Right forelimb (tissue), 1 donor: Measurements from ENCODE around the gene TTC23L.
"Not testable (repeated sequence)": the region's sequence is repeated elsewhere in the genome, so short reads cannot be mapped to it uniquely, and the experiment has no call there.

ENCODE experiments used
- DNase-seq: peaks from one replicate; pipeline ENCODE4 v3.0.0-alpha.2; 2018

Gene TTC23L, protein sequence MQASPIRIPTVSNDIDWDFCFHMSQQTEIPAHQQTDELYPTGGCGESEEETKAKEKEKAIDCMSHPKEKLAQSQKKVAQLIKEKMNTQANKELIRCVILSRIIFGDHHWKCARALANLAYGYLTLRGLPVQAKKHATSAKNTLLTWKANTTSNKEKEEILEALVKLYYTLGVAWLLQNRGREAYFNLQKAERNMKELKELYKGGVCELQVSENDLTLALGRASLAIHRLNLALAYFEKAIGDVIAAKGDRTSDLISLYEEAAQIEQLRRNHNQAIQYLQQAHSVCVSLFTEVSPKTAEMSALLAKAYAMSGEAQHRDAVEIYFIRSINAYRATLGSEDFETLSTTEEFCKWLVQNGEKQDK

DNA sequence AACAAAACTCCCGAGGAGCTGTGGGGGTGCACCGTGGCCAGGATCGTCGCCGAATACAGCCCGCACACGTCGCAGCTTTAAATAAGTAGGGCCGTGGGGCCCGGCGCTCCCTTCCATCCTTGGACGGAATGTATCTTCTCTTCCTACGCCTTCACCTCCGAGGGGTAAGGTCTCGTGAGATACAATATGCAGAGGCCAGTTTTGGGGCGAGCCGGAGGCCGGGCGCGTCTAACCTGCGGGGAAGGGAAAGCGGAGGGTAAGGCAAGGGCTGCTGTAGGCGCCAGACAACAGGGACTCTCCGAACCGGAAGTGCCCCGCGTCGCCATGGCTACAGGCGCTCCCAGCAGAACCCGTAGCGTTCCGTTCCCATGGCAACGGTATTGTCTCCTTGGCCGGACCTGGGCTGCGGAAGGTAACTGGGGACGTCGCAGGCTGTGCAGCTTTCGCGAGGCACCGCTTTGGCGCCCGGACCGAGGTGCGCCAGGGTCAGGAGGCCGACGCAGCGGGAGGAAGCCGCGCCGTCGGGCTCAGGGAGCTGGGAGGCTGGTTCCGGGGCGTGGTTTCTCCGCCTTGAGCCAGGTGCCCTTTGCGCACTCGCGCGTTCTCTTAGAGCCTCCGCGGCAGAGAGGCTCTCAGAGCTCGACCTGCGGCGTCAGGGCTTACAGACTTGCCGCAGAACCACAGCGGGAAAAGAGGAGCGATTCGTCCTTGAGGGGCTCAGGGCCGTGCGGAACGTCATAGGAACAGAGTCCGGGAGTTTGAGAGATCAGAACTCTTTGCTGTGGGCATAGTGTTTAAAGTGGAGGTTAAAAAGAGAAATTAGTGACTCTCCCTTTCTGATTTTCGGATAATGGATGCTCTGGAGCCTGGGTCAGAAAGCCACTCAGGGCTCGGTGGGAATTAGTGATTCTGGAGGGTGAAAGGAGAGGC is at the start of gene TTC23L:
TTC23L (plus strand) TSS at position 380 of the 930 bp plus-strand sequence. CDS start 1,508 bp downstream, outside the sequence.
- peak; percentile 89 for DNase-seq

DNA sequence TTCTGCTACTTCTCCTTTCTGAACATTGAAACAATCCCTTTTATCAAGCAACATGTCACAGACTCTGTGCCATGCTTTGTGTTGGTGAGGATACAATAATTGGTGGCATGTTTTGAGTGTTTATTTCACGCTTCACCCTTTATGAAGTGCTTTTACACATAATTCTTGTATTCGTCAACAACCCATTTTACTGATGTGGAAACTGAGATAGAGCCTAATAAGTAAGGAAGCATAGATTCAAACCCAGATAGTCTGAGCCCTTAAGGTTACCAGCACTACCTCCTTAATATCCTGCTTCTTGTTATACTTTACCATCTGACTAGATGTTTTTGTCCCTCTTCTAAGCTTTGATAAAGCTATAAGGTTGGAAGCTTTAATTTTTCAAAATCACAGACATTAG is 49.3 kb upstream of the TTC23L start:
- no peak for DNase-seq

- DNase-seq: no peak
These were observed 48.9 kb upstream of the TTC23L start for GRCh38 chr5:34790069-34790468.

DNA sequence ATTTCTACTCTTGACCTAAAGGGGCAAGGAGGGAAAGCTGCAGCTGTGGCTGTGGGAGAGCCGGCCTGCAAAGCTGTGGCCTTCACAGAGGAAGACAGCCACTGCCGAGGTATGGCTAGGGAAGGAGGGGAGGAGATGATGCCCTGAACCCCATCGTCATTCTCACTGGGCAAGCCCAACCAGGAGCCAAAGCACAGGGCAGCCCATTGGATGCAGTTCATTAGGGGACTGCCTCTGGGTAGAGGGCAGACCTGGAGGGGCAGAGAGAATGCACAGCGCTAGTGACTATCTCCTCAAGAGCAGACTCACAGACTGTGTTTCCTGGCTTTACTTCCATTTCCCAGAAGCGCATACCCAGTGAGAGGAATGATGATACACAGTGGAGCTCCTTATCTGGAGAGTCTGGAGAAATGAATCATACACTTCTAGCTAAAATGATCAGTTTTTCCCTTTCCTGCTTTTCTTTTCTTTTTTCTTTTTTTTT is 47.2 kb upstream of the TTC23L start:
- DNase-seq: no peak

DNA sequence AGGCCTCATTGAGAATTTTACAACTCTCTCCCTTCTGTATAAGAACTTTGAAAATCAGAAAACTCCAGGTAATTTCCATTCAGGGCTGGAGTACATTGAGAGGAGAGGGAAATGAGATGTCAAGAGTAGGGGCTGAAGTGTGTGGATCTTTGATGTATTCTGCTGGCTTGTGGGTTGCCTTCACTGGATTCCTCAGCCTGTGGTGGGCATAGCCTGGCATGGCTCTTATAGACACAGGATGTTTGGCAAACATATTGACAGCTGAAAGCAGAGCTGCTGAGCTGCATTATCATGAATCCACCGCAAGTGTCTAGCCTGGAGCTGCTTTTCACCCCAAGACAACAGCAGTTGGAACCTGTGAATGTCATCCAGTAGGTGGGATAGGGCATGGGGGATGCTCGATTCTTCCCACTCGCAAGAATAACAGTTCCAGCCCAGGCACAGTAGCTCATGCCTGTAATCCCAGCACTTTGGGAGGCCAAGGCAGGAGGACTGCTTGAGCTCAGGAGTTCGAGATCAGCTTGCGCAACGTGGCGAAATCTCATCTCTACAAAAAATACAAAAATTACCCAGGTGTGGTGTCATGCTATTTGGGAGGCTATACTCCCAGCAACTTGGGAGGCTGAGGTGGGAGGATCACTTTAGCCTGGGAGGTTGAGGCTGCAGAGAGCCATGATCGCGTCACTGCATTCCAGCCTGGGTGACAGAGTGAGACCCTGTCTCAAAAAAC is 36.0 kb upstream of the TTC23L start:
- no peak for DNase-seq

GRCh38 chr5:34803974-34804732 is 34.8 kb upstream of the TTC23L start:
- DNase-seq: no peak

DNA sequence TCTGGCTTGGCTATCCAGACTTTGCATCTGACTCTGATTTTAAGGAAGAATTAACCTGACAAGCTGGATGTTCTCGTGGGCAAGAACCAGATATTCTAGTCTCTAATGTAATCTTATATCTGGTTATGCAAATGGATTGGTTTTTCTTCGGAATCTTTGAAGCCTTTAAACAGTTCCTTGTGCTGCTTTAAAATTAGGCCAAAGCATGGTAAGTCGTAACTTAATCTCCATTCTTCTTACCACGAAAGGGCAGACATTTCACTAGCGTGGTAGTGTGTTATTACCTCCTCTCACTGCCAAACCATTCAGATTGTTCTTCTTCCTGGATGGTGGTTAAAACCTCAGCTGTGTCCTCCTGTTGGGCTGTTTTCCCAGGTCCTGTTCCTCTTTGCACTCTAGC is 34.1 kb upstream of the TTC23L start:
- no peak for DNase-seq

GRCh38 chr5:34806532-34806931 is 32.4 kb upstream of the TTC23L start:
- DNase-seq: no peak

DNA sequence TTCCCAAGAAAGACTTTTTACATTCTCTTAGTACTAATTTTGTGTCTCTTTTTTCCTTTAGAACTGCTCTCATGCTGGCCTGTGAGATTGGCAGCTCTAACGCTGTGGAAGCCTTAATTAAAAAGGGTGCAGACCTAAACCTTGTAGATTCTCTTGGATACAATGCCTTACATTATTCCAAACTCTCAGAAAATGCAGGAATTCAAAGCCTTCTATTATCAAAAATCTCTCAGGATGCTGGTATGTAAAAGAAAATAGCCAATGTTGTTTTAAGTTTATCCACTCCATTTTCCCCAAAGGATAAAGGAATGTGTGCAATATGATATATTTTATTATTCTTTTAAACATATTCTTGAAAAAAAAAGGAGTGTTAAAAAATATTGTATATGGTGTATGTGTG is 27.3 kb upstream of the TTC23L start:
- DNase-seq: no peak

DNA sequence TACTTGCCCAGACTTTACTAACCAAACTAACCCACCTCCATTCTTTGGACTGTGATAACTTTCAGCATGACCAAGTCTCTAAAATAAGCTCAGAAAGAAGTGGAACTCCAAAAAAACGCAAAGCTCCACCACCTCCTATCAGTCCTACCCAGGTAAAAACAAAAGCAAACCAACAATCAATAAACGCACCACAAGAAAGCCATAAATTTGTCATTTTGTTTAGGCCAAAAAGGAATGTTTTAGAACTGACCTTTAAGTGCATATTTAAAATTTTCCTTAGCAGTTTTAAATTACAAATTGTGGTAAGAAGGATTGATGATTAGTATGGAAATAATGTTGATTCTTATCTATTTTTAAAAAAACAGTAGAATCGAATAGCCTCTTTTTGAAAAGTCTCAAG is 25.5 kb upstream of the TTC23L start:
- DNase-seq: no peak

GRCh38 chr5:34817558-34818351 is 21.2 kb upstream of the TTC23L start:
- no peak for DNase-seq

- DNase-seq: no peak
These were observed 20.2 kb upstream of the TTC23L start for GRCh38 chr5:34818717-34819116.

DNA sequence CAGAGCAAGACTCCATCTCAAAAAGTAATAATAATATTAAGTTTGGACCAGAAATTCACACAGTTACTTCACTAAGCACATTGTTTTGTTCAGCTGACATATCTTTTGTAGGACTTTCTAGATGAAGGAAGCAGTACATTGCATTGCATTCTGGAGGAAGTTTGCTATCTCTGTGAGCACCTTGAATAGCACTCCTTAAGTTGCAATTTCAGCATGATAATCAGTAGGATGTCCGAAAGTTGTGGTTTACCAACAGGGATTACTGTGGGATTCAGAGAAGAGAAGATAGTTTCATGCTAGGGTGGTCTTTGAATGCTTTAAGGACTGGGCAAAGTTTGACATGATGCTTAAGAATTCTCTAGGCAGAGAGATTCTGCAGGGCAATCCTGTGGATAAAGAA is 18.4 kb upstream of the TTC23L start:
- DNase-seq: no peak

DNA sequence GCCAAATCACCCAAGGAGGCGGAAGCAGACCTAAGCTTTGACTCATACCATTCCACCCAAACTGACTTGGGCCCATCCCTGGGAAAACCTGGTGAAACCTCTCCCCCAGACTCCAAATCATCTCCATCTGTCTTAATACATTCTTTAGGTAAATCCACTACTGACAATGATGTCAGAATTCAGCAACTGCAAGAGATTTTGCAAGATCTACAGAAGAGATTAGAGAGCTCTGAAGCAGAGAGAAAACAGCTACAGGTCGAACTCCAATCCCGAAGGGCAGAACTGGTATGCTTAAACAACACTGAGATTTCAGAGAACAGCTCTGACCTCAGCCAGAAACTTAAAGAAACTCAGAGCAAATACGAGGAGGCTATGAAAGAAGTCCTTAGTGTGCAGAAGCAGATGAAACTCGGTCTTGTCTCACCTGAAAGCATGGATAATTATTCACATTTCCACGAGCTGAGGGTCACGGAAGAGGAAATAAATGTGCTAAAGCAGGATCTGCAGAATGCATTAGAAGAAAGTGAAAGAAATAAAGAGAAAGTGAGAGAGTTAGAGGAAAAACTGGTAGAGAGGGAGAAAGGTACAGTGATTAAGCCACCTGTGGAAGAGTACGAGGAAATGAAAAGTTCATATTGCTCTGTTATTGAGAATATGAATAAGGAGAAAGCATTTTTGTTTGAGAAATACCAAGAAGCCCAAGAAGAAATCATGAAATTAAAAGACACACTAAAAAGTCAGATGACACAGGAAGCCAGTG is 15.8 kb upstream of the TTC23L start:
- no peak for DNase-seq

DNA sequence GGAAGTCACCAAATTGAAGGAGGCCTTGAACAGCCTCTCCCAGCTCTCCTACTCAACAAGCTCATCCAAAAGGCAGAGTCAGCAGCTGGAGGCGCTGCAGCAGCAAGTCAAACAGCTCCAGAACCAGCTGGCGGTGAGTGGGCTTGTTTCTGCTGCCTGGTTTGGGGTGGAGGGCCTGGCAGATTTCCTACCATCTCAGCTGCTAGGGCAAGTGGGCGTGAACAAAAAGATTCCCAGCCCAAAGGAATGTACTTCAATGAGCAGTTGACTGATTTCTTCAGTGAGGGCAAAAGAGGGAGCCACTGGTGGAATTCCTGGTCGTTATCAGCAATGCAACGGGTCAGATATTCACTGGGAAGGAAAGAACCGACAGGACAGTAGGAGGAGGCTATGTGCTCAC is 12.6 kb upstream of the TTC23L start:
- no peak for DNase-seq

- no peak for DNase-seq
These were observed 11.1 kb upstream of the TTC23L start for GRCh38 chr5:34827588-34828506.

GRCh38 chr5:34830827-34831226 is 8.1 kb upstream of the TTC23L start:
- DNase-seq: not testable (repeated sequence)

DNA sequence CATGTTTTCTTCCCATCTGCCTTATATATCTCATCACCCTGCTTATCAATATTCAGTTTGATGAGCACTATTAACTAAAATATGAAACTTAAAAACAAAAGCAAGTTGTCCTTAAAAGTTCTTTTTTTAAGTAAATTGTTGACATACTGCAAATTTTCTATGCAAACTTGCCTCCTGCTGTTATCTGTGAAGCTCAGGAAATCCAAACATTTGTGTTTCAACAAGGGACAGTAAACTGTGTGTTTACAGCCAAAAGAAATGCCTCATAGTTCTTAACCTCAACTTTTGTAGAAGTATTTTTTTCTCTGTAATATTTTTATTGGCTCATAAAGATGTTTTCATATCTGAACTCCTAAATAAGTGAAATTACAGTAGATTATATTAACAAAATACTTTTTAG is 7.7 kb upstream of the TTC23L start:
- DNase-seq: no peak

DNA sequence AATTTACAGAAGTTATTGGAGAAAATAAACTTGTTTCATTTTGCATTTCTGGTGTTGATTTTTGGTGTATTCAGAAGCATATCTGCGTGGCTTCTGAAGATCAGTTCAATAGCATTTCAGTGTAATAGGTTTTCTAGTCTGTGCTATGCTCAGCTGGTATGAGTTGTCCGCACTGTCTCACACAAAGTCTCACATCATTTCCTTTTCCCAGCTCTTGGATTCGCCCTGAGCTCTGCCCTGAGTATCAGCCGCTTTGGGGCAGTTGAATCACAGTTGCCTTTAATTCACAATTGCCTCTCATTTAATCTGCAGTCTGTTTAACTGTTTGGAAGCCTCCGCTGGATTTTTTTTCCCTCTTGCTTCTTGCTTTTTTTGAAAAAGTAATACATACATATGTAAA is 6.4 kb upstream of the TTC23L start:
- DNase-seq: no peak

GRCh38 chr5:34833090-34833489 is 5.9 kb upstream of the TTC23L start:
- DNase-seq: no peak
